Activated T-helper 1 cell treated with Interleukin-2 at 50 U/mL for 16 hours (primary cell): ENCODE results near the gene MYBPC1.

ENCODE experiments used
- DNase-seq: peaks from one replicate; pipeline ENCODE4 v3.0.0-alpha.2; 2020; ENCODE audit warnings: low read depth

Gene MYBPC1

DNA sequence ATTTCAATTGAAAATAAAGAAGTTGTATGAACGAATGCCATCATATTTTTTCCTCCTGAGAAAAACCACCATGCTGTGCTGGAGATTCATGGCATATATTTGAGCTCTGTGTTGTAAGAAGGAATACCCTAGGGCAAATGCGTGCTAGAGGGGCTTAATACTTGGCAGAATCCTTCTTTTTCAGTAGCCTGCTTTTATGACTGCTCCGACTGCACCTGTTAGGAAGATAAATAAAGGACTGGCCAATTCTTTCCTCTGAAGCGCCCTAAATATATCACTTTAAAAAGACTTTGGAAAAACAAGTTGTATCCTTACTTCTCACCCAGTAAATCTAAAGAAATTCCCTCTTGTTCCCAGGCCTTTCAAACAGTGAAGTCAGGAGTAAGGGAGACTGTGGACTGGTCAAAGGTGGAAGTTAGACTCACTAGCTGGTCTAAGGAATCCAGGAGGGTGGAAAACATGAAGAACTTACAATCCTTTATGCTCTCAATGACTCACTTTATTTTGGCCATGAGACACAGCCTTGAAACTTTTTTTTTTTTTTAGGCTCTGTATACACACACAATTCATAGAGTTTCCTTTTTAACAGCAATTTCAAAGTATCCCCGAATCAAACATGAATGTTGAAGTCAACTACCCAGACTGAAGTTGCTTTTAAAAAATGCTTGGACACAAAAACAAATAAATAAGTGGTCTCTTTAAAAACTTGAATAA is 5.2 kb downstream of the MYBPC1 start:
- DNase-seq: no peak

DNA sequence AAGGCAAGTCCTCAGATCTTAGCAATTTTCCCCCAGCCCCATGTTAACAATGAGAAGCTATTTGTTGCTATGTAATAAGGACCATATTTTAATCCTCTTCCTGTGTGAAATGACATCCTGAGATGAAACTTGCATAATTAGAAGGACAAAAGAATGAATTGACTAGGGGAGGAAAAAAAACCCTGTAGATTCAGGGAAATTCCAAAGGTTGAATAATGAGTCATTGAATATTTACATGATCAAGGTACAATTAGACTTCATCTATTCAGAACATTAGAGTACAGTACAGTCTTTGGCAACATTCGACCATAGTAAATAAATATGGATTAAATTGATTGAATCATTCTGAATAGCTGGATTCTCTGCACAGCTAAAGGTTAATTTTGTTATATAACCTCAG is 9.4 kb downstream of the MYBPC1 start:
- DNase-seq: no peak

- DNase-seq: no peak
Measured at GRCh38 chr12:101607894-101608293, 13.1 kb downstream of the MYBPC1 start.

- DNase-seq: no peak
Measured at GRCh38 chr12:101608301-101609133, 13.7 kb downstream of the MYBPC1 start.

DNA sequence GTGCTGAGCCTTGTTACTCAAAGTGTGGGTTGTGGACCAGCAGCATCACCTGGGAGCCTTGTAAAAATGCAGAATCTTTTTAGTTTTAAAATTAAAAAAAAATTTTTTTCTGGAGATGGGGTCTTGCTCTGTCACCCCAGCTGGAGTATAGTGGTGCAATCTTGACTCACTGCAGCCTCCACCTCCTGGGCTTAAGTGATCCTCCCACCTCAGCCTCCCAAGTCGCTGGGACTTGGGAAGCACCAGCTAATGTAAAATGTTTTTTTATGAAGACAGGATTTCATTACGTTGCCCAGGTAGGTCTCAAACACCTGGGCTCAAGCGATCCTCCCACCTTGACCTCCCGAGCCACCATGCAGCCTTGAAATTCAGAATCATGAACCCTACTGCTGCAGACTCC is 14.4 kb downstream of the MYBPC1 start:
- DNase-seq: no peak

DNA sequence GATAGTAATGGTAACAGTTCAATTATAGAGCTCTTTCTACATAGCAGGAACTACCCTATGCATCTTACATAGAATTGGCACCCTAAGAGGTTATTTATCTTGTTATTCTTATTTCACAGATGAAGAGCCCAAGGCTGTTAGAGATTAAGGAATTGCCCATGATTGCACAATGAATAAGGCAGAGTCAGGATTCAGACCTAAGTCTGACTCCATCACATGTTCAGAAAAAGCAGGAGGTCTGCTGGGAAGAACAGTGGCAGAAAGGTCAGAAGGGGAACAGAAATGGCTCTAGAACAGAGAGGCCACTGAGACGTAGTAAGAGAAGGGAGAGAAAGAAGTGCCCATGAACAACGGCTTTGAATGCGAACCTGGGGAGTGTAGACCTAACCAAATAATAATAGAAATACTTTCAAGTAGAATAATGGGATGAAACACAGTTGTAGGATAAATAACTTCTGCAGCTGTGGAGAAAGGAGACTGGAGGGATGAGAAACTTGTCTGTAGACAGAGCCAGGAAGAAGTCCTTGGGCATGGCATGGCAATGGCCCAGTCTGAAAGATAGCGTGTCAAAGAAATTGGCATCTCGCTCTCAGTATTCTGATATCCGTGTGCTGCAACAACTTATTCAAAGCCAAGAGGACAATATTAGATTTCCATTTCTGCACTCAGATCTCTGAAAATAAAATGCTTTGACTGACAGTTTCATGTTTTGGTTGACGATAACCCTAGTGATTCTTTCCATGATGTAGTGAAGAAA is 17.6 kb downstream of the MYBPC1 start:
- no peak for DNase-seq

GRCh38 chr12:101616027-101616494 is 21.3 kb downstream of the MYBPC1 start:
- no peak for DNase-seq

GRCh38 chr12:101619026-101619786 is 24.4 kb downstream of the MYBPC1 start:
- DNase-seq: no peak

DNA sequence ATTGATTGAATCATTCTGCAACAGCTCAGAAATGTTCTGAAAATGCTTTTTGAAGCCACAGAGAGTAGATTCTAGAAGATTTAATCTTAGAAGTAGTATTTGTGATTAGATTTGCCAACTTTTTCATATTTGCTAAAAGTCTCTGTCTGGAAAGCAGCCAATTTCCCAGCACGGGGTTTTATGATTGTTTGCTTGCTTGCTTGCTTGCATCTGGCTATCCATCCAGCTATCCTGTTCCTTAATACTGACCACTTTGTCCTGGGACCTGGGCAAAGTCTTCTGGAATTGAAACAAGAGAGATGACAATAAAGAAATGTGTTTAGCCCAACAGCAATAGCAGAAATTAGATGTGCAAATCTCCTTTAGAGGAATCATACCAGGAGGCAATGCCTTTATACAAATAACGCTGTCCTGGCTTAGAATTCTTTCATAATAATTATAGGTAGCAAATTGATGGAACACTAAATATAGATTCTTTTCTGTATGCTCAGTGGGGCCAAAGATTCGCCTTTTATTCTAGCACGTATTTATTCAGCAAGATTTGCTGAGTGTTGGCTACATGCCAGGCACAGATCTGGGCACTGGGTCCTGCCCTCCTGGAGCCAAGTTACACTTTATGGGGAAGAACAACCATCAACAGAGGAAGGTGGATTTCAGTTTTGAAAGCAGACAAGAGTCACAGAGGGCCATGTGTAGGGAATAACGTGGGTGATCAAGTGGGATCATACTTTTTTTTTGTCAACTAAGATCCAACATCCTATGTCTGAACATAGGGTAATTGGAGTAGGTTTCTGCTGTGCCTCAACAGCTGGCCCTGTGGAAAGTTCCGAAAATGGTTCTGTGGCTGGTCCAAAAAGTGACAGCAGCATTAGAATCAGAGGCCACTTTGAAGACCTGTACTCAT is 25.3 kb downstream of the MYBPC1 start:
- no peak for DNase-seq

DNA sequence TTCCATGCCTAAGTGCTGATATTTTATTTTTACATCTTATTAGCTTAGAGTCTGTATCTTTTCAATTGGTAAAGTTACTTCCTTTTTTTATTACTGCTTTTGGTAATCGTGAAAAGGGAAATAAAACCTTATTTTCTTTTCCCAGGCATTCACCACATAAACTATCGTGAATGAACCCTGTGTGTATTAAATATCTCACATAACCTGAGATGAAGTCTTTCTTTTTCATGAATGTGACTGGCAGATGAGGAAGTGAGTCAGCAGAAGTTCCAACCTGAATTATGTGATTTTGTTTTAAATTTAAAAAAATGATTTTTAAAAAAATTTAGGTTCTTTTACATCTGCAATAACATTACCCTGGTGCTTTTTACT is 26.0 kb downstream of the MYBPC1 start:
- DNase-seq: no peak

- DNase-seq: no peak
Measured at GRCh38 chr12:101628676-101629075, 33.9 kb downstream of the MYBPC1 start.

DNA sequence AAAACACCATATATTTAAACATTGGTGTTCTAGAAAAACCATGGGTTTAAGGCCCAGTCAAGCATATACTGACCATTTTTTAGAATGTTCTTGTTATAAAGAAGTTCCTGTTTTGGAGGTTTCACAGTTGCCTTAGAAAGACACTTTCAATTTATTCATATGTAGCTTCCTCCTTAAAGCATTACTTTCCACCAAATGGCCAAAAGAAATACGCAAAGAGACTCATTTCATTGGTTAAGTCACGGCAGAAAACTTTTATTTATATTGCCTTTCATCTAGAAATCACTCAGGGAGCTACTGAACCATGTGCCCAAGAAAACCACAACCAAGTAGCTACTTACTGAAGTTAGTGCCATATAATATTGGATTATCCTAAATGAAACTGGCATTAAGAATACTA is 40.0 kb downstream of the MYBPC1 start:
- DNase-seq: no peak

- no peak for DNase-seq
Measured at GRCh38 chr12:101637936-101638335, 43.2 kb downstream of the MYBPC1 start.

- no peak for DNase-seq
Measured at GRCh38 chr12:101642115-101643067, 47.6 kb downstream of the MYBPC1 start.

- no peak for DNase-seq
Measured at GRCh38 chr12:101647711-101648110, 52.9 kb downstream of the MYBPC1 start.

- DNase-seq: no peak
Measured at GRCh38 chr12:101648195-101648594, 53.4 kb downstream of the MYBPC1 start.

GRCh38 chr12:101650346-101651117 is 55.8 kb downstream of the MYBPC1 start:
- DNase-seq: no peak

DNA sequence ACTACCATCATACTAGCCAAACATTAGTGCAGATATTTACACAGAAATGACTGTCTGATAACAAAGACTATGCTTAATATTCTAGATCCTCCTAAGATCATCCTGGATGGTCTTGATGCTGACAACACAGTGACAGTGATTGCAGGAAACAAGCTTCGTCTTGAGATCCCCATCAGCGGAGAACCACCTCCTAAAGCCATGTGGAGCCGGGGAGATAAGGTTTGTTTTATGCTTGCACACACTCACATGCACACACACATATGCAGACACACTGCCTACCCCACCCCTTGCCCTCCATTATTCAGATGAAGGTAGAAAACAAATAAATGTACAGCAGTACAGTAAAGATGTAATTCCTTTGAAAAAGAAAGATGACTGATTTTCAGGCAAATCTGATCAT is 58.3 kb downstream of the MYBPC1 start:
- no peak for DNase-seq

- DNase-seq: no peak
Measured at GRCh38 chr12:101653503-101653902, 58.7 kb downstream of the MYBPC1 start.
